ENCODE data around the gene SARDH.

- TF ChIP-seq CTCF (IDR thresholded peaks at IDR 0.05) (no peak), POLR2A (IDR thresholded peaks at IDR 0.05) (no peak)
Observed at GRCh38 chr9:133786907-133787753, 49.0 kb upstream of the SARDH start.

Measured in heart left ventricle (tissue), 13 donors.